GM19468 (cell line): ENCODE data around the gene HSPB7.
"Not testable (repeated sequence)": the region's sequence is repeated elsewhere in the genome, so short reads cannot be mapped to it uniquely, and the experiment has no call there.

Experiments used
- ATAC-seq: cut with Tn5 transposase; IDR thresholded peaks from one replicate; pipeline ENCODE4 v1.9.1; 2021; ENCODE audit warnings: mild to moderate bottlenecking, moderate library complexity, moderate number of reproducible peaks; ENCODE audit not compliant: unreplicated experiment; ENCODE audit errors: extremely low read depth

Gene HSPB7

DNA sequence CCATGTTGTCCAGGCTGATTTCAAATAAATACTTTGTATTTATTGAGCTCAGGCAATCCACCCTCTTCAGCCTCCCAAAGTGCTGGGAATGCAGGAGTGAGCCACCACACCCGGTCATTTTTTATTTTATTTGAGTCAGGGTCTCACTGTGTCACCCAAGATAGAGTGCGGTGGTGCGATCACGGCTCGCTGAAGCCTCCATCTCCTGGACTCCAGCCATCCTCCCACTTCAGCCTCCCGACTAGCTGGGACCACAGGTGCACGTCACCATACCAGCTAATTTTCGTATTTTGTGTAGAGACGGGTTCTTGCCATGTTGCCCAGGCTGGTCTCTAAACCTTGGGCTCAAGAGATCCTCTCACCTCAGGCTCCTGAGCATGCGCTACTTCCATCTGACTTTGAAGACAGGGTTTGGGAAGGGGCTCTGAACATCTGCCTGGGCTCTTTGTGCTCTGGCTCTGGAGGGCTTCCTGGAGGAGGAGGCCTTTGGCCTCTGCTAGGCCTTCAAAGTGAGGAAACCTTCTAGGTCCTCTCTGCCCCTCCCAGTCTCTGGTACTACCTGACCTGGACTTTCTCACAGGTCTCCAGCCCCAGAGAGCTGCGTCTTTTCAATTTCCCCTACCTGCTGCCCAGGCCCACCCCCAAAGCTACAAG is 5.8 kb downstream of the HSPB7 start:
- no peak for ATAC-seq

DNA sequence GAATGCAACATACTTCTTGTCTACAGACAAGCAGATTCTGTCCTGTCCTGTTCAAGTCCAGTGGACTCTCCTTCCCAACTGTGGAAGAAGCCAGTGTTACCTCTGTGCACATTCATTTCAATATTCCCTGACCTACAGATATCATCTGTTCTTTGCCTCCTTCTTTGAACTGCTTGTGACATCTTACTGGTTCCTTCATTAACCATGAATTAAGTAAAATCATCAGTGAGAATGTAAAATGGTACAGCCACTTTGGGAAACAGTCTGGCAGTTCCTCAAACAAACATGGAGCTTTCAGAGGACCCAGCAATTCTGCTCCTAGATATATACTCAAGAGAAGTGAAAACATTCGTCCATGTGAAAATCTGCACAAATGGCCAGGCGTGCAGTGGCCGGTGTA is 7.0 kb downstream of the HSPB7 start:
- no peak for ATAC-seq

GRCh38 chr1:16009678-16010077 is 8.2 kb downstream of the HSPB7 start:
- no peak for ATAC-seq

DNA sequence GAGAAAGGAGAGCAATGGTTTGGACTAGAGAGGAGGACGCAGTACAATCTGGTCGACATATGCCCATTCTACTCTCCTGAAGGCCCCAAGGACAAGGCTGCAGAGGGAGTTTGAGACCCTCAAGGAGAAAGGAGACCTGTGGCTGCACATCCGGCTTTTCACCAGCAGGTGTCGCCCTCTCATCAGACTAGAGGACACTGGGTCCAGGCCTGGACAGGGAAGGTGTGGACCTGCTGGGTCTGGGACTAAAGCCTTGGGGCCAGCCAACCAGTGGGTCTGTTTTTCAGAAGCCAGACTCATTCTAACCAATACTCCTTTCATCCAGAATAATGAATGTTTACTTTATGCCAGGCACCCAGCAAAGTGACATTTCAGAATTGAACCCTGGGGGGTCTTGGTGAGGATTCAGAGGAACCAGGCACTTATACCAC is 8.8 kb downstream of the HSPB7 start:
- ATAC-seq = no peak

GRCh38 chr1:16007671-16008341 is 10.0 kb downstream of the HSPB7 start:
- ATAC-seq = no peak

- no peak for ATAC-seq
These were observed 11.0 kb downstream of the HSPB7 start for GRCh38 chr1:16006552-16007485.

GRCh38 chr1:16006010-16006409 is 11.8 kb downstream of the HSPB7 start:
- ATAC-seq = no peak

- ATAC-seq = no peak
These were observed 12.2 kb downstream of the HSPB7 start for GRCh38 chr1:16005597-16005996.

- not testable (repeated sequence) for ATAC-seq
These were observed 16.6 kb downstream of the HSPB7 start for GRCh38 chr1:16001274-16001673.

GRCh38 chr1:15998929-15999328 is 18.9 kb downstream of the HSPB7 start:
- ATAC-seq = no peak

DNA sequence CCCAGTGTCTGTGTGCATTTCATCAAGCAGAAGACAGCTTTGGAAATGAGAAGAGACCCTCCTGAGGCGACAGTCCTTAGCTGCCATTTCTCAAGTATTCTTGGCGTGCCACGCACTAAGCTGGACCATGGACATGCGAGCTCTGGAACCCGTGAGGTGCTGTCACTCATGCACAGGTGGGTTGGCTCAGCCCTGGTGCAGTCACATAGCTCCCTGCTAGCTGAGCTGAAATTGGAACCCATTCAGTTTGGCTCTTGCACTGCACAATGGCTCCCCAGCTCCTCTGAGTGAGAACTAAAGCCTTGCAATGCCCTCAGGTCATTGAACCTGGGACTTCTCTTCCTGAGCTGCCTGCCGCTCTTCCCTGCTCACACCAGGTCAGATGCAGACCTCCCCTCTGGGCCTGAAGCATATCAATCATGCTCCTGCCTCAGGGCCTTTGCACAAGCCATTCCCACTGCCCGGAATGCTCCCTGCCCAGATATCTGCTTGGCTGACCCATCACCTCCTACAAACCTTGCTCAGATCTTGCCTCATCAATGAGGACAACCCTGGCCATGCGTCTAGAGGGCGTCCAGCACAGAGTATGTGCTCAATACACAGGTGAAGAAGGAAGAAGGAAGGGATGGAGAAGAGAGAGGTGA is 20.1 kb downstream of the HSPB7 start:
- no peak for ATAC-seq

- no peak for ATAC-seq
These were observed 20.7 kb downstream of the HSPB7 start for GRCh38 chr1:15997076-15997585.

DNA sequence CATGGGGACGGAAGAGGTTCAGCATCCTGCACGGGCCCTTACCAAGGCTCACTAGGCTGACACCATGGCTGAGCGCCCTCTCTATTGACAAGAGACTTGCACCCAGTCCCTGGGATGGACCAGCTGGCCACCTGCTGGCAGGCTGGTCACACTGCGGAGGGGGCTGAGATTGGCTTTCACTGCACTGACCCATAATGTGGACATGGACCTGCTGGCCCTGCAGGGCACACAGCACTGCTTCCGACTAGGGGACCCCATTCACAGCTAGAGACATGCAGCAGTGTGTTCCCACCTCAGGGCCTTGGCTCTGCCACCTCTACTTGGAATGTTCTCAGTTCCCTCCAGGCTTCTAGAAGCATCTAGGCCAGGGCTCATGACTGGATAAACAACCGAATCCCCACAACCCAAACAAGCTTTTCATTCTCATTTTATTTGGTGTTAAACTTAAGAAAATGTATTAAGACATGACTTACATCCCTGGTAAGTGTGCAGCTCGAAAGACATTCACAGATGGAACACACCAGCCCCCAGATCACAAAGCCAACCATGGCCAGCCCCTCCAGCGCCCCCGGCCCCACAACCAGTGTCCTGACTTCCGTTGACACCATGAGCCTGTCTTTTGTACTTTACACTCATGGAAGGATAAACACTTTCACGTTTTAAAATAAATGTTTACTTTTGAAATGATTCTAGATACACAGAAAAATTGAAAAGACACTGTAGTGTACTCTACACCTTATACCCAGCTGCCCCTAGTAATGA is 23.1 kb downstream of the HSPB7 start:
- ATAC-seq = no peak

- ATAC-seq = no peak
These were observed 23.8 kb downstream of the HSPB7 start for GRCh38 chr1:15994081-15994480.

DNA sequence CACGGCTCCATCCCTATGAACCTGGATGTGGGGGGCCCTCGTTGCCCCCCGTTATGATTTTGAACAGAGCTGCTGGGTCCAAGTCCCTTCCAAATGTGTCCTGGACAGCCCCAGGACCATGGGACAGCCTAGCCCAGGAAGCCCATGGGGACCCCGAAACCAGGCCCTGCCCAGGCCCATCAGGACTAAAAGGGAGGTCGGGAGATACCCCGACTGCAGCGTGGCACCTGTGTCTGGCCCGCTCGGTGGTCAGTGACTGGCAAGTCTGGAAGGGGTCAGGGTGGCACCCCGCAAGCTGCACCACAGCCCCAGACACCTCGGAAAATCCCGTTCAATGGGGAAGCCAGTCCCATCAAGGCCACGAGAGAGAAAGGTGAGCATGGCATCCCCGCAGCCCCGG is 24.2 kb downstream of the HSPB7 start:
- ATAC-seq = no peak

DNA sequence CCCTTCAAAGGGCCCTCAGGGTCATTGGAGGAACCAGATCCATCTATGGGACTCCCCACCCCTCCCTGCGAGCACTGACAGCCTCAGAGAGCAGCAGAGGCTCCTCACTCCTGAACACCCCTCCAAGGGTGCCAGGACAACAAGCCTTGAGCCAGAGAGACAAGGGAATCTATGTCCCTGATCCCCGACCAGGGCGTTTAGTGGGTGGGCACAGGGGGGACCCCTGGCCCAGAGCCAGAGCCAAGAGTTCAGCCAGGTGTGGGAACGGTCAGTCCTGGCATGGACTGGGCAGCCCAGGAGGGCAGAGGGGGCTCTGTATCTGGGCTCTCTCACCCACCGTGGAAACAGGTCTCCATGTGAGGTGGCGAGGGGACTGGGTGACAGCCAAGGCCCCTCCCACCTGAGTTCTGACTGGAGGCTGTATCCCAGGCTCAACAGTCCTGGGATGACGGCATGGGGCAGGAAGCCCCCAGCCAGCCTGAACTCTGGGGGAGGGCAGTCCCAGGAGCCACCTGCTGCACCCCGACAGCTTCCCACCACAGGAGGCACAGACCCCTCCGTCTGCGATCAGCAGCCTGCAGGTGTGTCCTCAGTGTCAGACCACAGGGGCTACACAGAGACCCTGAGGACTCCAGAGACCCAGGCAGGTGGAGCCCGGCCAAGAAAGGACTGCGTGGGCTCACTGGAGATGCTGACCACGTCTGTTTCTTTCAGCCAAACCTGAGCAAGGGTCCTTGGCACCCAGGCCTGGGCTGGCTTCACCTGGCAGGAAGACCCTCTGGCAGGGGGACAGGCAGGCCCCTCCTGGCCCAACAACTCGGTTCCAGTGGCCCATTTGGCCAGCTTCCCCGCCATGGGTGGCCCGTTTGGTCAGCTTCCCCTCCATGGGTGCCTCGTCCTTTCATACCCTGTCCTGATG is 25.0 kb downstream of the HSPB7 start:
- no peak for ATAC-seq

GRCh38 chr1:15992187-15992553 is 25.7 kb downstream of the HSPB7 start:
- no peak for ATAC-seq

GRCh38 chr1:15991427-15992186 is 26.2 kb downstream of the HSPB7 start:
- no peak for ATAC-seq
